NCI-H1694 (cell line): ENCODE data around the gene COPS4.
"Not testable (repeated sequence)": the region's sequence is repeated elsewhere in the genome, so short reads cannot be mapped to it uniquely, and the experiment has no call there.

ENCODE experiments used
- DNase-seq: peaks from one replicate; lab custom pipeline; 2025; lab: John Stamatoyannopoulos, UW

COPS4 gene

DNA sequence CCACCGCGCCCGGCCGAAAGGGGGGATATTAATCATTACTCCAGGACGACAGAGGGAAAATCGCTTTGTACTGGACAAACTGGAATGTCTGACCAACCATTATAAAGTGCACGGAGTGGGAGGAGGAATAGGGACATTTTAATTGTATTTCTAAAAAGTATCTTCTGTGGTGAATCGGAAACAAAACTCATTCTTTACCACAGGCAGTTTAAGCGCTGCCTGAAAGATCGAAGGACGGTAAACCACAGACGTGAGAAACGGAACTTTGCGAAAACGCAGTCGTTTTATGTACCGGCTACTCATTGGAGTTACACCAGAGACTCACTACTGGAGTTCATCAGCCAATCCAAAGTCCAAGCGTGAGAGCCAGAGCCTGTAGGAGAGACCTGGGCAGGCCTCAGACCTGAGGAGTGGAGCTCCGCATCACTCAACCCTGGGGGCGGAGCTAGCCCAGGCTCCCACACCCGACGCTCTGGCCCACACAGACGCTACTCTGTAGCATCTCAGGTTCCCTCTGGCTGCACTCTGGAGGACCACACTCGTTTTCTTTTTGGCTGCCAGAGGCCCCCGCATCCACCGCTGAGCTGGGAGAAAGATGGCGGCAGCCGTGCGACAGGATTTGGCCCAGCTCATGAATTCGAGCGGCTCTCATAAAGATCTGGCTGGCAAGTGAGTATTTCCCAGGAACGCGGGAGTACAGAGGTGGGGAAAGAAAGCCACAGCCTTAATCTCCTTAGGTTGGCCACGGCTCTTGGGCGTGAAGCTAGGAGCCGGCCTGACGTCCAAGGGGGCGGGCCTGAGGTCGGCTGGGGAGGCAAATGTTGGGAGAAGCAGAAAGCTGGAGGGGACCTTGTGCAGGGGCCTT is at the start of gene COPS4:
COPS4 (plus strand) TSS at position 554 of the 865 bp plus-strand sequence; CDS start at position 596, 42 bp downstream.
- peak; percentile 98 for DNase-seq

DNA sequence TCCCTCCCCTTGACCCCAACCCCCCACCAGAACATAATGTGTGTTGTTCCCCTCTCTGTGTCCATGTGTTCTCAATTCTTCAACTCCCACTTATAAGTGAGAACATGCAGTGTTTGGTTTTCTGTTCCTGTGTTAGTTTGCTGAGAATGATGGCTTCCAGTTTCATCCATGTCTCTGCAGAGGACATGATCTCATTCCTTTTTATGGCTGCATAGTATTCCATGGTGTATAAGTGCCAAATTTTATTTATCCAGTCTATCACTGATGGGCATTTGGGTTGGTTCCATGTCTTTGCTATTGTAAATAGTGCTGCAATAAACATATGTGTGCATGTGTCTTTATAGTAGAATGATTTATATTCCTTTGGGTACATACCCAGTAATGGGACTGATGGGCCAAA is 47.5 kb upstream of the COPS4 start:
- DNase-seq, result not testable (repeated sequence)

DNA sequence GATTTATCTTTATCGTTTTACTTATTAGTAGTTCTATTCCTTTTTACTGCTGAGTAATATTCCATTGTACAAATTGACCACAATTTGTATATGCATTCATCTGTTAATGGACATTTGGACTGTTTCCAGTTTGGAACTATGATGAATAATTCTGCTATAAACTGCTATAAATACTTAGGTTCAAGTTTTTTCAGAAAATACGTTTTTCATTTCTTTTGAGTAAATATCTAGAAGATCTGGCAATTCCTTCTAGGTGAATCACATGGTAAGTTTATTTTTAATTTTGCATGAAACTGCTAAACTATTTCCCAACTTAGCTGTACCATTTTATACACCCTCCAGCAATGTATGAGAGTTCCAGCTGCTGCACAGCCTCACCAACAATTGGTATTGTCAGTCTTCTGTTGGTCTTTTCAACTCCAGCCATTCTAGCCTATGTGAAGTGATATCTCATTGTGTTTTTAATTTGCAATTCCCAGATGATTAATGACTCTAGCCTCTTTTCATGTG is 46.6 kb upstream of the COPS4 start:
- DNase-seq, result no peak

DNA sequence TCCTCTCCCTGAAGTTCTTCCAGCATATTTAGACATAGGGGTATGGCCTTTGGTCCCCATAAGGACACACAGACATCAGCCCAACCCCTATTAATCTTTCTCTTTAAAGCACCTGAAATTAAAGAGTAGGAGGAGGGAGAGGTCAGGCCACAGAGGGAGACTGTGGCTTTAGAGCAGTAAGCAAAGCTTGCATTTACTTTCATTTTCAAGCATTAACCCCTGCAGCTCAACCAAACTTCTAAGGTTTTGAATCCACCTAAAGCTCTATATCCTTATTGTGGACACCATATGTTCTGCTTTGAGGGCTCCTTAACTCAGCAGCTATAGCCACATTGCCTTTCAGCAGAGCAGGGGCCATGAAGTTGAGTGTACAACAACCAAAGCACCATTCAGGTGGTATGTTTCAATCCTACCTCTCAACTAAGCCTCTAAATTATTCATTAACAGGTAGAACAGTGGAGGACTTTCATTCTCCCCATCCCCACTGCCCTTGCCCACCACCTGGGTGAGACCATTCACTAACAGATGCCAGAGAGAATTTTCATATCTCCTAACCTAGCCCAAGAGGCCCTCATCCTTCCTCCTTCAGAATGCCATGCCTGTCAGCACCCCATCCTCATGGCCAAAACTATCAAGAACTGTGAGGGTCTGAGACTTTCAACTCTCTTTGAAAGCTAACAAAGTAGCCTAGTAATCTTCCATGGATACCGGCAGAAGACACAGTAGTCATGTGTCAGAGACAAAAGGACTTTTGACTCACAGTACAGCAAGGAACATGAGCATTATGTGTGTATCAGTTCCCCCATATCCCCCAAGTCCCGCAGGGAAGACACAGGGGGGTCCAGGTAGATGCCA is 45.2 kb upstream of the COPS4 start:
- no peak for DNase-seq

DNA sequence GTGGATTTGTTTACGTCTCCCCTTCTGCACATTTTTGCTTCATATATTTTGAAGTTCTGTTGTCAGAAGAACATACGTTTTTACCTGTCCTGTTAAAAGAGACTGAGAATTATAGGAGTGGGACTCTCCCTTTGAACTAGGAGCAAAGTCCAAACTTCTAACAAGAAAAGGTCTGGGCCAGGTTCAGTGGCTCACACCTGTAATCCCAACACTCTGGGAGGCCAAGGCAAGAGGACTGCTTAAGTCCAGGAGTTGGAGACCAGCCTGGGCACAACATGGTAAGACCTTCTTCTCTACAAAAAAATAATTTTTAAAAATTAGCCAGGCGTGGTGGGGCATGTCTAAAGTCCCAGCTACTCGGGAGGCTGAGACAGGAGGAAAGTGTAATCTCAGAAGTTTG is 40.1 kb upstream of the COPS4 start:
- no peak for DNase-seq

DNA sequence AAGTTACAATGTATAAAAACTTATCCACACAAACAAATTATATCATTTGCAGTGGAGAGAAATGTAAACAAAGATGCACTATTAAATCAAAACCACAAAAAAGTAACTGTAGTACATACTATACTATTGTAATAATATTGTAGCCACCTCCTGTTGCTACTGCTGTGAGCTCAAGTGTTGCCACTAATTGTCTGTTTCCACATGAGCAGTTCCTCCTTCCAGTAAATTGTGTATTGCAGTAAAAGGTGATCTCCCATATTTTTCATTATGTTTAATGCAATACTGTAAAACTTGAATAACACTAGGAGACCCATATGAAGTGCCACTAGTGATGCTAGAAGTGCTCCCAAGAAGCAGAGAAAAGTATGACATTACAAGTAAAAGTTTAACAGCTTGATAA is 36.1 kb upstream of the COPS4 start:
- no peak for DNase-seq

DNA sequence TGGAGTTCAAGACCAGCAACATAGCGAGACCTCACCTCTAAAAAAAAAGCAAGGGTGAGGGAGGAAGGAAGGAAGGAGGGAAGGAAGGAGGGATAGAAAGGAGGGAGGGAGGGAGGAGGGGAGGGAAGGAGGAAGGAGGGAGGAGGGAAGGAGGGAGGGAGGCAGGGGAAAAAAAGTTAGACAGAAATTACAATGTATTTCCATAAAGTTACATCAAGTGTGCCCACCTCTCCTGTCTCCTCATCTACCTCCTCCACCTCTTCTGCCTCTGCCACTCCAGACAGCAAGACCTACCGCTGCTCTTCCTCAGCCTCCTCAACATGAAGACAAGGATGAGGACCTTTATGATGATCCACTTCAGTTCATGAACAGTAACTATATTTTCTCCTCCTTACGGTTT is 32.7 kb upstream of the COPS4 start:
- no peak for DNase-seq

DNA sequence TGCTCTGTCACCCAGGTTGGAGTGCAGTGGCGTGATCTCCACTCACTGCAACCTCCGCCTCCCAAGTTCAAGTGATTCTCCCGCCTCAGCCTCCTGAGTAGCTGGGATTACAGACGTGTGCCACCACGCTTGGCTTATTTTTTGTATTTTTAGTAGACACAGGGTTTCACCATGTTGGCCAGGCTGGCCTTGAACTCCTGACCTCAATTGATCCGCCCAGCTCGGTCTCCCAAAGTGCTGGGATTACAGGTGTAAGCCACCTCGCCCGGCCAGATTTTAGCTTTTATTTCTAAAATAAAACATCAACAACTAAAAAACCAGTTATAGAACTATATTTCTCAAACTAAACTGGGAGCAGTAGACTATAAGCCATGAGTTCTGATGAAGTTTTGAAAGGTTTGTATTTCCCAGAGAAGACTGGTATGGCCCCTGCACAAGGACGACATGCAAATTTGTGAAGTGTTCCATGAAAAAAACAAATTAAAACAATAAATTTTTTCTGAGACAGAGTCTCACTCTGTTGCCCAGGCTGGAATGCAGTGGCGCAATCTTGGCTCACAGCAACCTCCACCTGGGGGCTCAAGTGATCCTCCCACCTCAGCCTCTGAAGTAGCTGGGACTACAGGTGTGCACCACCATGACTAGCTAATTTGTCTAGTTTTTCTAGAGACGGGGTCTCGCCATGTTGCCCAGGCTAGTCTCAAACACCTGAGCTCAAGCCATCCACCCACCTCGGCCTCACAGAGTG is 31.8 kb upstream of the COPS4 start:
- not testable (repeated sequence) for DNase-seq

DNA sequence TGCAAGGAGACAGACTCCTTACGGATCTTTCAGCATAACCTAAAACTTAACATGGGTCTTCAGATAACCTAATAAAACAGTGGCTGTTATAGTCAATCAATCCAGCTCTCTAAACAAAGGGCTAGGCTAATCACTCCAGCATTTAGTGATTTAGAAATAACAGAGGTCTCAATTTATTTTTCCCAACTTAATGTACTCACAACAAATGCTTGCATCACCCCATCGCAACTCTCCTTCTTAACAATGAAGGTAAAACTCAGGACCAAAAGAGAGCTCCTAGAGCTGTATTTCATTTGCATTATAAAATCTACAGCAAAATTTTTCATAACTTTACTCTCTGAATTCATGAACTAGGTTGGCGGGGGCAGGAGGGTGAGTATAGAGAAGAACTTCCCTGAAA is 25.5 kb upstream of the COPS4 start:
- DNase-seq, result no peak

DNA sequence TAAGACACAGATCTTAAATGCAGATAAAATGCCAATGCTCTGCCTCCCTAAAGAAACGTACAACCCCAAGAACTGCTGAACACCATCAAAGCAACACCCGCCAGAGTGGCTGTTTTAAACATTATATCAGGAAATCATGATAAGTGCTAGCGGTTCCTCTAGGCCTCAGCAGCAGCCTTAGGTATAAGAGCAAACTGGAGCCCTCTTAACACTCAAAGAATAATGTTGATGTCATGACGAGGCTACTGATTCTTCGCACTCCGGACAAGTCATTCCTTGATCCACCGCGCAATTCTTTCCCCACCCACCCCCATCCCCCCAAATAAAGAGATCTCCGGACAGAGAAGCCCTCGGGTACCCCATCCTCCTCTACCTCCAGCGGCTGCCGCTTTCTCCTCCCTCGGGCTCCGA is 24.9 kb upstream of the COPS4 start:
- DNase-seq, result peak; percentile 1

DNA sequence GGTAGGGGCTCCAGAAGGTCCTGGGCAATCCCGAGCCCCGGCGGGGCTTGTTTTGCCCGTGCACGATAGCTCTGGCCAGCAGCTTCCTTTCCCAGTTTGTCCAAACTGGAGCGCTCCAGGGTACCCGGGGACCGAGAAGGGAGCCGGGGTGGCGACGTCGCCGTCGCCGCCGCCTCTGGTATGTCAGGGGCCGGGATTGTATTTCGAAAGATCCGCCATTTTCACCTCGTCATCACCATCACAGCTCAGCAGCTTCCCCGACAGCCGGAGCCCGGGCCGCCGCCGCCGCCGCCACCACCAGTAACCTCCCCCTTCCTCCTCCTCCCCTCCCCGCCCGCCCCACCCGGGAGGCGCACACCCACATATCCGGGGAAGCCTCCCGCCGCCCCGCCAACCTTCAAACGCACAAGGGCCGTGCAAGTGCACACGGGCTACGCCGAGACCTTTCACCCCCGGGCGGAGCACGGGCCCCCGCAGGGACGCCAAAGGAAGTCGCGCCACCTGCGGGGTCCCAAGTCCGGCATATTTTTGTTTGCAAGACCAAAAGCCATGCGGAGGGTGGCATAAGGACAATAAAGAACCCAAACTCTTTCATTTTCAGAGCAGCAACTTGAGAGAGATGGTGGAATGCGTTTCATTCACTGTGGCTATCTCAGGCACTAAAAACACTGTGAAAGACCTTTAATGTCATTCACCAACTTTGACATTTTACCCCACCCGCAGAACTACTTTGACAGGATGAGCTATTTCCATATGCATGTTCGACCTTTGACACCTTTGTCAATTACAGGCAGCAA is 24.3 kb upstream of the COPS4 start, which contains the start of gene LIN54:
LIN54 (minus strand) TSS at position 302 of the 797 bp plus-strand sequence. CDS start 25,979 bp downstream, outside the sequence.
- peak; percentile 17 for DNase-seq

DNA sequence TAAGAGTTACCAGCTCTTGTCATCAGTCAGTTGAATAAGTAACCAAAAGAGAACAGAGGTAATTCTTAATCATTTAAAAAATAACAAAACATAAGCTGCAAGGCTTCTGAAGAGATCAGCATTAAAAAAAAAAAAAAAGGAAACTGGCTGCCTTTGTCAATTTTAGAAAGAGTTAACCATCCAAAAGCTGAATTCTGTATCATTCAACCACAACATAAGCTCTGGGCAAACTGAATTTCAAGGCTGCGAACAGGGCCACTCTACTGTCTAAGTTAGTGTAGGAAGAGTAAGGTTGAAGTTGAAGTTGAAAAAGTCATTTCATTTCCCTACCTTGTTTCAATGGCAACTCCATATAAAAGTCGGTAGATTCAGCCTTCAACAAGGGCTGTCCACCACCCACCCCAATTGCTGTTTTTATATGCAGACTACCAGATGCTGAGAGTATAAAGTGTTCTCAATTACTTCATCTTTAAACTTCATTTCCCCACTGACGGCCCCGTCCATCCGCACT is 23.2 kb upstream of the COPS4 start:
- DNase-seq, result no peak

DNA sequence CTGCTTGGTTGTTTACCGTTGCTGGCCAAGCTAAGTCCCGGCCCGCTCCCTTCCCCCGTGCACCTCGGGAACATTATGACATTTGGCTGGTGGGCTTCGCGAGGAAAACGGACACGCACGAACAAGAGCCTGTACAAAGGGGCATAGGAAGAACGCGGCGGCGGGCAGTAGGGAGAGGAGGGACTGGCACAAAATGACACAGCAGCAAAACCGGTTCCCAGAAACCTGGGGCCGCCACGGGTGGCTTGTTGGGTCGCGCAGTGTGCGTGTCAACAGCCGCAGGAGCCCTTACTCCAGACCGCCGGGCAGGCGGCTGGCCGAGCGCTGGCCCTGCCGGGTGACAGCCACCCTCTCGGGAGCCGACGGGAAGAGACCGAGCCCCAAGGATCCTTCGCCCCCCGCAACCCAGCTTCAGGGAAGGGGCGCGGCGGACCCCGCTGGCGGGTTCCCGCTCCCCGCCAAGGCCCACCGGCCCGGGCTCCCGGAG is 22.7 kb upstream of the COPS4 start:
- no peak for DNase-seq

DNA sequence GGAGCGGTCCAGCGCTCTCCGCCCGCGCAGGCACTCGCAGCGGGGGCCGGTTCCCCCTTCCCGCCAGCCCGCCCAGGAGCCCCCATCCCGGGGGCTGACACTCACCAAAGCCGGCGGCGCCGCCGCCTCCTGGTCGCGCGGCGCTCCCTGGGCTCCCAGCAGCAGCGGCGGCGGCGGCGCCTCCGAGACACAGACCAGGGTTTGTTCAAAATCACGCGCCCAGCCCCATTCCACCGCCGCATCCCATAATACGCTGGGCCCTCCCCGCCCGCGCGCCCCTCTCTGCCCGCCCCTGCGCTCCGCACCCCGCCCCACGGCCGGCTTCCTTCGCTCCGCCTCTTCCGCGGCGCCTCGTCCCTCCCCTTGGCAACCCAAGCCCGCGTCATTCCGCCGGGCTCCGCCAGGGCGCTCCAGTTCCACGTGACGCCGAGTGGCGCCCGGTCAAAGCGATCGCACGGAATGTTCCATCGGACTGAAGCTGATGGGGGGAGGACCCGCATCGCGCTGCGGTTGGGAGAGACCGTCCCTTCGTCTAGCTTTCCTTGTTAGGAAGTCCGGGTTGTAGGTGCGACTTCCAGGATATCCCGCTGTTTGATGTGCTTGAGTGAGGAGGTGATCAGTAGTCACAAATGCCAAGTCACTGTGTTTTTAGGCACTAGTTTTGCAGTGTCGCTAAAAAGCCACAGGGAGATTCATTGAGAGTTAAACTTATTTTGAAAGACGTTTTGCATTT is 22.1 kb upstream of the COPS4 start:
- DNase-seq, result peak; percentile 89

DNA sequence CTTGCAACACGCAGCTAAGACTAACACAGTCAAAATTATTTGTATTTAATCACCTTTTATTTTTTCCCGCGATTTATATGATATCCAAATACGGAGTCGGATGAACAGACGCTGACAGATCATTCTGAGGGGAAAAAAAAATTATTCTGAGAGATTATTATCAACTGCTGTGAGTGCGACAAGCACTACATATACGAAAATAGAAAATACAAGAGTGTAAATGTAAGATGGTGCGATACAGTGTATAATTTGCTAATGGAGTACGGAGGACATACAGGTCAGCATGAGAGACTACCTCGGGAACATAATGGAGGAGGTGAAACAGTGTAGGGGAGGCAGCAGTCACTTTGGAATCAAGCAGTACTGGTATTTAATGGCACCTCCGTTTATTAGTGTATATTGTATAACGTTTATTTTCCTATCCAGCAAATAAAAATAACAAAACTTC is 21.5 kb upstream of the COPS4 start:
- DNase-seq, result no peak

DNA sequence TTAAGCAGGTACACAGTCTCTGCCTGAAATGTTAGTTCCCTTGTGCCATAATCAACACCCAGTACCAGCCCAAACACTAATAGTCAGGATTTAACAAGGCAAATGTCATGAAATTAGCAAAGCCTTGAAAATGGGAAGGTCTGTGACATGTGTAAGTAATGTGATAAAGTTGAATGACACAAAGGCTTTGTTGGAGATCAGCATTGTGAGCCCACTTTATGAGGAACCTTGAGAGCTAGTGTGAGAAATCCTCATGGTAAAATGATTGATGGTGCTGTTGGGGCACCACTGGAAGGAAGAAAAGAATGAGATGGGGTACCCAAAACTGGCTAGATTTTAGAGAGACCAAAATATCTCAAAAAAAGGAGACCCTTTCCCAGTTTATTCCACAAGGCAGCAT is 21.1 kb upstream of the COPS4 start:
- peak; percentile 0 for DNase-seq

DNA sequence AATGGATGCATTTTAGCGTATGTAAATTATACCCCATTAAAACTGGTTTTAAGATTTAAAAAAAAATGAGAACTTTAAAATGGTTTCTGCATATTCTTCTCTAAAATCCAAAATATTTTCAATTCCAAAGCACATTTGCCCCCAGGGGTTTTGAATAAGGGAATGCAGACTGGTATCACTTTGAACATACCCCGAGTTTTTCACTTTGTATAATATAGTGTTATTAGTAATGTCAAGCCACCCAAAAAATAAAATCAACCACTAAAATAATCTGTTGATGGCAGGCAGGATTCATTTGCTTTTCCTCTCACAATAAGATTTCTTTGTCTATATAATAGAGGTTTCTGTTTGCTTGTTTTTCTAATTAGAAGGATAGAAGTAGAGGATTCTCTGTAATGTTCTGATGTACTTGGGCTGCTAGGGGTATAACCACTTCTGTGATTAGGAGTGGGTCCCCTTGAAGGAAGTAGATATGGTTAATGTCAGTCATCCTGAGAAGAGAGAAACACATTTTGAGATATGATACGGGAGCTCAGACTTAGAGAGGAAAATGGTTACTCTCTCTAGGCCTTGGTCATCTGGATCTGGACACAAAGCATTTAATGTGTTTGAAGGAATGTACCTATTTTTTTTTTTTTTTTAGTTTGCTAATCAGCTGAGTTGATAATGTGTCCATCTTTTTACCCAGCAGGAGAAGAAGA is 15.0 kb upstream of the COPS4 start:
- DNase-seq, result no peak

DNA sequence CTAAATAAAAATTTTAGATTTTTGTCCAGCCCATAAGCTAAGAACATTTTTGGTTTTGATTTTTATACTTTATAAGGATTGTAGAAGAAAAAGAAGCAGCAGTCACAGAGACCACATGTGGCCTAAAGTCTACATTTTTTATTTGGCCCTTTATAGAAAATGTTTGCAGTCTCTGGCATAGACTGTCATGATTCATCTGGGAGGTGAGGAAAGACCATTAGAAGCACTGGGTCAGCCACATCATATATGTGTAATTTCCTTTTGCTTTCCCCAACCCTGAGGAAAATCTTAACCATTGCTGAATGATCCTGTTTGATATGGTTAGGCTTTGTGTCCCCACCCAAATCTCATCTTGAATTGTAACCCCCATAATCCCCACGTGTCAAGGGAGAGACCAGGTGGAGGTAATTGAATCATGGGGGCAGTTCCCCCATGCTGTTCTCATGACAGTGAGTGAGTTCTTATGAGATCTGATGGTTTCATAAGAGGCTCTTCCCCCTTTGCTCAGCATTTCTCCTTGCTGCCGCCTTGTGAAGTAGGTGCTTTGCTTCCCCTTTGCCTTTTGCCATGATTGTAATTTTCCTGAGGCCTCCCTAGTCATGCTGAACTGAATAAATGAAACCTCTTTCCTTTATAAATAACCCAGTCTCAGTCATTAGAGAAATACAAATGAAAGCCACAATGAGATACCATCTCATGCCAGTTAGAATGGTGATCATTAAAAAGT is 12.1 kb upstream of the COPS4 start:
- no peak for DNase-seq

DNA sequence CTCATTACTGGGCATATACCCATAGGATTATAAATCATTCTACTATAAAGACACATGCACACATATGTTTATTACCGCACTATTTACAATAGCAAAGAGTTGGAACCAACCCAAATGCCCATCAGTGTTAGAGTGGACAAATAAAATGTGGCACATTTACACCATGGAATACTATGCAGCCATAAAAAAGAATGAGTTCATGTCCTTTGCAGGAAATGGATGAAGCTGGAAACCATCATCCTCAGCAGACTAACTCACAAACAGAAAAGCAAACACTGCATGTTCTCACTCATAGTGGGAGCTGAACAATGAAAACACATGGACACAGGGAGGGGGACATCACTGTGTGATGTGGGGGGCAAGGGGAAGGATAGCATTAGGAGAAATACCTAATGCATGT is 11.4 kb upstream of the COPS4 start:
- not testable (repeated sequence) for DNase-seq
